SK-N-SH (cell line): ENCODE measurements around the gene PURA. TPM values are rescaled to one million over a fixed set of nuclear protein-coding genes. Genes with fewer than 3 reads are reported as not detected.

Experiments used
- CTCF ChIA-PET: fragments of 300-600, 350-600 bp; formaldehyde crosslinking; extraction: SDS; loops from one replicate; lab custom pipeline; 2021; lab: Yijun Ruan, JAX
- POLR2A ChIA-PET: fragments of 350-600 bp; sonication (Branson Sonifier 250); formaldehyde crosslinking; extraction: SDS; loops from one replicate; lab custom pipeline; 2020; ENCODE audit warnings: antibody characterized with exemption, inconsistent platforms; lab: Yijun Ruan, JAX
- DNase-seq: peaks from one replicate; pipeline ENCODE4 v3.0.0; 2012
- H2AFZ ChIP-seq: fragments of 200-600 bp; sonication (generic); 2 replicates; pipeline ENCODE4 v1.8.1; 2016; ENCODE audit warnings: antibody characterized with exemption, mild to moderate bottlenecking, low read depth
- H3F3A ChIP-seq: fragments of 200-600 bp; sonication (generic); replicated peaks from 2 replicates; pipeline ENCODE3; 2016; ENCODE audit warnings: antibody characterized with exemption, mild to moderate bottlenecking; ENCODE audit not compliant: insufficient read depth
- H3K27ac ChIP-seq, 2 experiments: fragments of 200-500 bp in 1 of 2; fragments of 200-600 bp in 1 of 2; sonication (Bioruptor generic) in 1 of 2; sonication (generic), shearing (Covaris generic) in 1 of 2; 2 replicates each; pipeline versions ENCODE4 v1.5.1 to v1.6.1; 2014 to 2016; ENCODE audit warnings: low read depth in 2 of 2, inconsistent platforms in 1 of 2, low read length in 1 of 2, mild to moderate bottlenecking in 1 of 2, mixed read lengths in 1 of 2
- H3K27me3 ChIP-seq: fragments of 200-600 bp; sonication (generic), shearing (Covaris generic); 2 replicates; pipeline ENCODE4 v1.6.1; 2016; ENCODE audit warnings: mixed run types; ENCODE audit not compliant: insufficient read depth
- H3K36me3 ChIP-seq, 2 experiments: fragments of 200-500 bp in 1 of 2; fragments of 200-600 bp in 1 of 2; sonication (Bioruptor generic) in 1 of 2; sonication (generic) in 1 of 2; replicated peaks in 1 of 2; 2 replicates each; pipeline versions ENCODE3 to v1.5.1; 2014 to 2016; ENCODE audit warnings: low read length in 1 of 2, mild to moderate bottlenecking in 1 of 2; ENCODE audit not compliant: insufficient read depth in 2 of 2, control insufficient read depth in 1 of 2
- H3K4me1 ChIP-seq, 2 experiments: fragments of 200-500 bp in 1 of 2; fragments of 200-600 bp in 1 of 2; sonication (Bioruptor generic) in 1 of 2; sonication (generic), shearing (Covaris generic) in 1 of 2; 2 replicates each; pipeline versions ENCODE4 v1.5.1 to v1.6.1; 2014 to 2016; ENCODE audit warnings: low read depth in 1 of 2, low read length in 1 of 2, mixed run types in 1 of 2; ENCODE audit not compliant: insufficient read depth in 2 of 2, control insufficient read depth in 1 of 2
- H3K4me2 ChIP-seq: fragments of 200-600 bp; sonication (generic), shearing (Covaris generic); 2 replicates; pipeline ENCODE4 v1.6.1; 2017; ENCODE audit warnings: mixed run types
- H3K4me3 ChIP-seq, 2 experiments: fragments of 200-500 bp in 1 of 2; fragments of 200-600 bp in 1 of 2; sonication (Bioruptor generic) in 1 of 2; sonication (generic), shearing (Covaris generic) in 1 of 2; 2 replicates each; pipeline versions ENCODE4 v1.5.1 to v1.8.1; 2014 to 2016; ENCODE audit warnings: low read depth in 2 of 2, inconsistent platforms in 1 of 2, low read length in 1 of 2, mild to moderate bottlenecking in 1 of 2, mixed read lengths in 1 of 2, moderate library complexity in 1 of 2
- H3K79me2 ChIP-seq: fragments of 200-600 bp; sonication (generic); 2 replicates; pipeline ENCODE4 v1.8.1; 2017; ENCODE audit warnings: mild to moderate bottlenecking; ENCODE audit not compliant: insufficient read depth
- H3K9ac ChIP-seq: fragments of 200-600 bp; sonication (generic); 2 replicates; pipeline ENCODE4 v1.6.1; 2017; ENCODE audit warnings: mixed run types
- H3K9me2 ChIP-seq: fragments of 200-600 bp; sonication (generic); 2 replicates; pipeline ENCODE4 v1.6.1; 2017; ENCODE audit warnings: mixed run types
- H3K9me3 ChIP-seq: fragments of 200-600 bp; sonication (generic); 2 replicates; pipeline ENCODE4 v1.6.1; 2017; ENCODE audit warnings: mixed run types, mild to moderate bottlenecking, moderate library complexity
- H4K20me1 ChIP-seq: fragments of 200-600 bp; sonication (generic); 2 replicates; pipeline ENCODE4 v1.6.1; 2017; ENCODE audit warnings: mild to moderate bottlenecking, mixed run types; ENCODE audit not compliant: insufficient read depth
- CHD2 ChIP-seq: fragments of 150-350 bp; IDR thresholded peaks from 2 replicates; pipeline ENCODE4 v1.6.1; 2018; ENCODE audit warnings: low read length; ENCODE audit not compliant: partially characterized antibody
- ELF1 ChIP-seq: IDR thresholded peaks from 2 replicates; pipeline ENCODE4 v1.4.0; 2012
- EP300 ChIP-seq, 2 experiments: IDR thresholded peaks; 2 replicates each; pipeline versions ENCODE4 v1.4.0 to v1.6.1; 2012; ENCODE audit warnings: borderline replicate concordance in 1 of 2, low read depth in 1 of 2, low read length in 1 of 2
- EZH2phosphoT487 ChIP-seq: fragments of 200-600 bp; sonication (generic); IDR thresholded peaks from 2 replicates; pipeline ENCODE4 v1.6.1; 2017; ENCODE audit warnings: low read depth, mixed run types, mild to moderate bottlenecking, antibody characterized with exemption, moderate library complexity, borderline replicate concordance
- FOSL2 ChIP-seq: IDR thresholded peaks from 2 replicates; pipeline ENCODE4 v1.4.0; 2012; ENCODE audit warnings: low read depth, mild to moderate bottlenecking, moderate library complexity, borderline replicate concordance
- FOXM1 ChIP-seq: IDR thresholded peaks from 2 replicates; pipeline ENCODE4 v1.4.0; 2012; ENCODE audit warnings: low read depth, mild to moderate bottlenecking
- GATA2 ChIP-seq: sonication (generic); formaldehyde crosslinking; IDR thresholded peaks from 2 replicates; pipeline ENCODE4 v1.5.0; 2020; ENCODE audit warnings: mild to moderate bottlenecking, missing genetic modification reagents
- IRF3 ChIP-seq: fragments of 150-350 bp; IDR thresholded peaks from 2 replicates; pipeline ENCODE4 v1.6.1; 2016; ENCODE audit warnings: mild to moderate bottlenecking, low read depth, low read length
- MEF2A ChIP-seq: IDR thresholded peaks from 2 replicates; pipeline ENCODE4 v1.4.0; 2012; ENCODE audit warnings: low read depth, borderline replicate concordance
- PBX3 ChIP-seq: IDR thresholded peaks from 2 replicates; pipeline ENCODE4; 2012
- POLR2AphosphoS5 ChIP-seq: IDR thresholded peaks from 2 replicates; pipeline ENCODE4 v1.6.1; 2012; ENCODE audit warnings: low read depth, low read length
- RCOR1 ChIP-seq: fragments of 150-350 bp; IDR thresholded peaks from 2 replicates; pipeline ENCODE4 v1.6.1; 2017; ENCODE audit warnings: antibody characterized with exemption, low read length
- REST ChIP-seq: IDR thresholded peaks from 2 replicates; pipeline ENCODE4 v1.6.1; 2012; ENCODE audit warnings: mild to moderate bottlenecking, low read depth, low read length, moderate library complexity
- RXRA ChIP-seq: IDR thresholded peaks from 2 replicates; pipeline ENCODE4 v1.4.0; 2012; ENCODE audit warnings: low read depth, mild to moderate bottlenecking, borderline replicate concordance
- SIN3A ChIP-seq: IDR thresholded peaks from 2 replicates; pipeline ENCODE4 v1.6.1; 2012; ENCODE audit warnings: low read depth, mild to moderate bottlenecking, low read length, moderate library complexity, borderline replicate concordance
- TCF12 ChIP-seq: IDR thresholded peaks from 2 replicates; pipeline ENCODE4 v1.4.0; 2012
- TEAD4 ChIP-seq: IDR thresholded peaks from 2 replicates; pipeline ENCODE4 v1.4.0; 2012; ENCODE audit warnings: mild to moderate bottlenecking, borderline replicate concordance; ENCODE audit not compliant: insufficient read depth
- USF2 ChIP-seq: fragments of 150-350 bp; IDR thresholded peaks from 2 replicates; pipeline ENCODE4 v1.6.1; 2017; ENCODE audit warnings: antibody characterized with exemption, low read length, low read depth, borderline replicate concordance
- YY1 ChIP-seq: IDR thresholded peaks from 2 replicates; pipeline ENCODE4 v1.4.0; 2012; ENCODE audit warnings: low read depth, mild to moderate bottlenecking
- WGBS: methylation state at CpG from one replicate; pipeline ENCODE4 v1.1.6; 2017; ENCODE audit warnings: low lambda C conversion rate; 5-methylcytosine and 5-hydroxymethylcytosine counted together
- polyA plus RNA-seq, 3 experiments: library from polyadenylated mRNA; depleted of rRNA; stranded (reverse); fragments of >200 nt; gene quantifications; 2 replicates each; pipeline ENCODE4 v1.2.3, GENCODE V29; 2012

PURA gene
- polyA plus RNA-seq, 1 of the 3 experiments (the other 2 are of a cell fraction): 2.4 TPM

GRCh38 chr5:140130949-140131733 lies 17.2 kb downstream of the PURA start:
- Histone ChIP-seq H3K4me3 (no peak overlapping the region), H3K27me3 (no peaks in the 10 kb centered on the region), H4K20me1 (no peaks in the 10 kb centered on the region), H3K36me3 (no peaks in the 10 kb centered on the region), H3K27ac (peak overlapping the region; percentile 34 to 70; a peak in 3 of 4 replicates), H3F3A (peaks cover 8% of the 10 kb centered on the region), H2AFZ (peak overlapping the region; percentile 68), H3K79me2 (peaks cover 24% of the 10 kb centered on the region), H3K9ac (peak overlapping the region; percentile 15; the same call in 1 of the 2 replicates), H3K4me1 (peaks cover 0 to 15% of the 10 kb centered on the region in 2 experiments; a peak in 2 of 4 replicates), H3K9me3 (no peaks in the 10 kb centered on the region), H3K4me2 (peak overlapping the region; percentile 56), H3K9me2 (no peaks in the 10 kb centered on the region)
- CTCF ChIA-PET: interaction anchor here (1.3 to 5.7 kb wide), 2 partner anchors 14 kb away, joined by 4 to 63 read pairs; no protein-coding TSS in a partner anchor
- DNase-seq: no peak
- 71% methylated on average over 5 of the region's 5 CpGs for WGBS
- POLR2A ChIA-PET: no interaction called here
- TF ChIP-seq TCF12 (no peak), FOSL2 (no peak), PBX3 (no peak), YY1 (no peak), USF2 (no peak), RCOR1 (no peak), IRF3 (no peak), POLR2AphosphoS5 (no peak), GATA2 (no peak), EZH2phosphoT487 (no peak), TEAD4 (no peak), RXRA (no peak), CHD2 (no peak), EP300 (IDR thresholded peaks at IDR 0.05; ENCODE audit: borderline replicate concordance in 1 of 2, low read depth in 1 of 2, low read length in 1 of 2) (no peak), FOXM1 (no peak), REST (no peak), ELF1 (no peak), MEF2A (no peak), SIN3A (no peak)
- TF ChIP-seq, all 33 proteins: peak for 0
